ENCODE results near the gene ETHE1.

- TF ChIP-seq CTCF (IDR thresholded peaks at IDR 0.05) (no peak), POLR2A (IDR thresholded peaks at IDR 0.05; ENCODE audit: low read depth) (no peak), POLR2AphosphoS5 (IDR thresholded peaks at IDR 0.05) (no peak)
Measured at GRCh38 chr19:43560687-43561086, 33.7 kb upstream of the ETHE1 start.
